HepG2 (cell line): ENCODE results near the gene SMIM29.

Experiments used
- BRCA1 ChIP-seq: sonication (generic); formaldehyde crosslinking; IDR thresholded peaks from 2 replicates; pipeline ENCODE4 v1.4.0; 2020; ENCODE audit warnings: missing genetic modification reagents
- U2AF1 ChIP-seq: fragments of 200-400 bp; formaldehyde crosslinking; optimal IDR thresholded peaks from 2 replicates; pipeline ENCODE3; 2017; ENCODE audit warnings: mild to moderate bottlenecking, low read depth, low read length

DNA sequence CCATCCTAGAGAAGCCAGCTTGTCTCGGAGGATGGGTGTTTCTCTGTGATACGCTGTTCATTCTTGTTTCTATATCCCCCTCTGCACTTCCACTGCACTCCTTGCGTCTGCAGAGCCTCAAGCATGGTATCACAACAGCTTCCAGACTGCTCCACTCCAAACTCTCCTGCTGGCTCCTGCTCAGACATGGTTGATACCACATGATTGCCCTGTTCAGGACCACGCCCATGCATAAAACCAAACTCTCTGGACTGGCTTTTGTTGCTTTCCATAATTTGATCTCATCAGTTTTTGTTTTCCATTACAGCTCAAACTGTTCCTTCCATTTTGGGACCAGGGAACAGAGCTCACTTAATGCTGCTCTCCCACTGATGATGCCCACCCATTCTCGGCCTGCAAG lies 30.0 kb upstream of the SMIM29 start:
- TF ChIP-seq U2AF1 (no peak), BRCA1 (no peak)
